GM12878 (cell line): Measurements from ENCODE around the gene MYLK4.

ENCODE experiments used
- CTCF ChIP-seq, 3 experiments: IDR thresholded peaks in 2 of 3; conservative IDR thresholded peaks in 1 of 3; 2 replicates each; pipeline ENCODE4 v1.5.1; 2011; ENCODE audit warnings: low read depth in 3 of 3, low read length in 3 of 3, mild to moderate bottlenecking in 3 of 3, control low read depth in 2 of 3, moderate library complexity in 2 of 3, inconsistent platforms in 1 of 3, mixed read lengths in 1 of 3; ENCODE audit not compliant: control insufficient read depth in 2 of 3, insufficient read depth in 1 of 3; ENCODE audit errors: extremely low read depth in 1 of 3
- YBX1 ChIP-seq: fragments of 450-650 bp; IDR thresholded peaks from 2 replicates; pipeline ENCODE4 v1.6.1; 2016; ENCODE audit warnings: antibody characterized with exemption

GRCh38 chr6:2763876-2764540, 13.3 kb upstream of the MYLK4 start:
- TF ChIP-seq YBX1 (no peak), CTCF (IDR thresholded peaks at IDR 0.05 in 2 of 3, conservative IDR thresholded peaks at IDR 0.05 in 1 of 3; ENCODE audit: control insufficient read depth in 2 of 3, extremely low read depth in 1 of 3, insufficient read depth in 1 of 3, low read depth in 3 of 3, low read length in 3 of 3) (no peak)
